Iris pigment epithelial cell (primary cell): ENCODE measurements around the gene LYPLA2.
A peak's percentile ranks its signal among the peaks of the same experiment; 100 is the strongest.
"Not testable (repeated sequence)": the region's sequence is repeated elsewhere in the genome, so short reads cannot be mapped to it uniquely, and the experiment has no call there.

Source experiments
- DNase-seq: peaks from one replicate; pipeline ENCODE4 v3.0.0-alpha.2; 2011; ENCODE audit warnings: low read depth

Gene LYPLA2

GRCh38 chr1:23801338-23801748 lies 10.4 kb downstream of the LYPLA2 start:
- no peak for DNase-seq

GRCh38 chr1:23801876-23802275 lies 10.9 kb downstream of the LYPLA2 start:
- DNase-seq: no peak

DNA sequence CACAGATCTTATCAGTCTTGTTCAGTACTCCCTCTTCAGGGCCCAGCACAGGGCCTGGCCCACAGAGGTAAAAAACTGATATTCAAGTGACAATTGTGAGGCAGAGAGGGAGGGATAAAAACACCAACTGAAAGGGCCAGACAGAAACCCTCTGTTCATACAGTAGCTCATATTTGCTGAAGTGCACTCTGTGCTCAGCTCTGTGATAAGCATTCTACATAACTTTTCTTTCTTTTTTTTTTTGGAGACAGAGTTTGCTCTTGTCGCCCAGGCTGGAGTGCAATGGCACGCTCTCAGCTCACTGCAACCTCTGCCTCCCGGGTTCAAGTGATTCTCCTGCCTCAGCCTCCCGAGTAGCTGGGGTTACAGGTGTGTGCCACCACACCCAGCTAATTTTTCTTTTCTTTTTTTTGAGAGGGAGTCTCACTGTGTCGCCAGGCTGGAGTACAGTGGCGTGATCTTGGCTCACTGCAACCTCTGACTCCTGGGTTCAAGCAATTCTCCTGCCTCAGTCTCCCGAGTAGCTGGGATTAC lies 11.9 kb downstream of the LYPLA2 start:
- DNase-seq: not testable (repeated sequence)

GRCh38 chr1:23803674-23804073 lies 12.7 kb downstream of the LYPLA2 start:
- no peak for DNase-seq

- DNase-seq: no peak
These were observed 13.4 kb downstream of the LYPLA2 start for GRCh38 chr1:23804183-23804835.

DNA sequence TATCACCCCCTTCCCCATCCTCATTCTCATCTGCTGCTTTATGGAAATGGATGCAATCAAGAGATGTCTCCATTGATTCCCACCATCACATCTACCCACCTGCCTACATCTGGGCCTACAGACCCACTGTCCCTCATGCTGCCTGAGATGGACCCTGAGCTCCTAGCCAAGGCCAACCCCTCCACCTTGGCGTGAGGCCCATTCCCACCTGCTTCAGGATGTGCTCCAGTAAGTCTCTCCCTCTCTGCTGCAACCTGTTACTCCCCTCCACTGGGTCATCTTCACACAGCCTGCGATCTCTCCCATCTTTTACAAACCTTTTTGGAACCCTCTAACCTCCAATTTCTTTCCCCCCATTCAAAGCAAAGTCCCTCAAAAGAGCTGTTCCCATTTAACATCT lies 14.1 kb downstream of the LYPLA2 start:
- DNase-seq: no peak

- DNase-seq: no peak
These were observed 15.3 kb downstream of the LYPLA2 start for GRCh38 chr1:23806280-23806679.

- DNase-seq: peak; percentile 50
These were observed 16.5 kb downstream of the LYPLA2 start for GRCh38 chr1:23807453-23807852.

GRCh38 chr1:23809751-23810171 lies 18.8 kb downstream of the LYPLA2 start:
- peak; percentile 64 for DNase-seq

GRCh38 chr1:23810818-23811540 lies 20.0 kb downstream of the LYPLA2 start:
- DNase-seq: peak; percentile 46

- DNase-seq: peak; percentile 30
These were observed 23.1 kb downstream of the LYPLA2 start for GRCh38 chr1:23814016-23814415.

- DNase-seq: no peak
These were observed 25.4 kb downstream of the LYPLA2 start for GRCh38 chr1:23816361-23816760.

DNA sequence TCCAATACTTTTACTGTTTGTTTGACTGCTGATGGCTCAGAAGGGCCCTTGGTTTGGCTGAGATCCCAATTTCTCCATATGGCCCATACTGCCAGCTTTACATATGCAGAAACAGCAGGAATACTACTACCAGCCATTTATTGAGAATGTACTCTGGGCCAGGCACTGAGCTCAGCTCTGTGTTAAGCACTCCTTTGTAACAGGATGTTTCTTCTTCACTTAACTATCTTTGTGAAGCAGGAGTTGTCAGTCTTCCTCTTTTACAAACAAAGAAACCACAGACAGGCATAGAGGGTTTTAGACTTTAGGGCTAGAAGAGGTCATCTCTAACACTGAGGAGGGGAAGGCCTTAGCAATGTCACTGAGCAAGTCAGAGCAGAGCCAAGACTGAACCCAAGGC lies 26.0 kb downstream of the LYPLA2 start:
- no peak for DNase-seq

DNA sequence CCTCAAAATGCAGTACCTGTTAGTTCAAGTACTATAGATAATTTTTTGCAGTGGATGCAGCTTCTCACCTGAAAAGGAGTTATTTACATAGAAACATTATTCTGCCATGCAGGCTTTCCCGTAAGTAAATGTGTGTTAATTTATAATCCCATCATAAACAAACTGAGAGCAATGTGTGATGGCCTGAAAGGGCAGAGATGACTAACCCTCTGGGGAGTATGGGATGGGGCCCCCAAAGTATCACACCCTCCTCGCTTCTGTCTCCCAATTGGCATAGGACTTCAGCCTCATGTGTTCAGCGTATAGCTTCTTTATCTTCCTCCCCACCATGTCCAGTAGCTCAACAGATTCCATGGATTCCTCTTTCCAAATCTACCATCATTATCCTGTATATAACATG lies 26.7 kb downstream of the LYPLA2 start:
- DNase-seq: no peak

DNA sequence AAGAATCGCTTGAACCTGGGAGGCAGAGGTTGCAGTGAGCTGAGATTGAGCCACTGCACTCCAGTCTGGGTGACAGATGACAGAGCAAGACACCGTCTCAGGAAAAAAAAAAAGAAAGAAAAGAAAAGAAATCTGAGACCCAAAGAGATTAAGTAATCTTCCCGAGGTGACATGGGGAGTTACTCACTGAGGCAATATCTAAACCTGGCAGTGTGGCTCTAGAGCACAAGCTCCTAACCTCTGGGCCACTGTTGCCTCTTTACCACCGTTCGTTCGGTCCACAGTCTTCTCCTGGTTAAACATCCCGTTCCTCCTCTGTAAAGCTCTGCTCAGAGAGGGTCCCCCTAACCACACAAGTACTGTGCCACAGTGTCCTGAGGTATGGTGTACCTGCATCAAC lies 32.8 kb downstream of the LYPLA2 start:
- no peak for DNase-seq

DNA sequence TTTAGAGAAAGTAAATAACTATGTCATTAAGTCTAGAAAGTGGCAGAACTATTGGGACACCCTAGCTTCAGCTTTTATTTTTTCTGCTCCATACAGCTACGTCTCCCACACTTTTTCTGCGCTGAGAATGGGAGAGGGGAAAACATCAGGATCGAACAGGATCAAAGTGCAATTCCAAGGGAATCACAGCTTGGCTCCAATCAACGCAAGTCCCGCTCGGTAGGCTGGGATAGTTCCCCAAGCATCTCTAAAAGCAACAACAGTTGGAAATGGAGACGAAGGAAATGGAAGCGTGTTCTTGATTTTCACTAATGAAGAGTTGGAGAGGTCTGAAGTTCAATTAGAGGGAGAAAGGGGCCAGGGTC lies 33.7 kb downstream of the LYPLA2 start:
- no peak for DNase-seq

- peak; percentile 91 for DNase-seq
These were observed 34.3 kb downstream of the LYPLA2 start, which contains the start of gene HMGCL for GRCh38 chr1:23825076-23825761. TSS of gene HMGCL (minus strand) at chr1:23825429. CDS start at chr1:23825415, 14 bp downstream.

GRCh38 chr1:23825762-23826522 lies 35.0 kb downstream of the LYPLA2 start:
- no peak for DNase-seq

GRCh38 chr1:23826590-23826989 lies 35.6 kb downstream of the LYPLA2 start:
- DNase-seq: not testable (repeated sequence)

- no peak for DNase-seq
These were observed 36.8 kb downstream of the LYPLA2 start for GRCh38 chr1:23827717-23828116.

- DNase-seq: not testable (repeated sequence)
These were observed 43.2 kb downstream of the LYPLA2 start for GRCh38 chr1:23834156-23834555.

DNA sequence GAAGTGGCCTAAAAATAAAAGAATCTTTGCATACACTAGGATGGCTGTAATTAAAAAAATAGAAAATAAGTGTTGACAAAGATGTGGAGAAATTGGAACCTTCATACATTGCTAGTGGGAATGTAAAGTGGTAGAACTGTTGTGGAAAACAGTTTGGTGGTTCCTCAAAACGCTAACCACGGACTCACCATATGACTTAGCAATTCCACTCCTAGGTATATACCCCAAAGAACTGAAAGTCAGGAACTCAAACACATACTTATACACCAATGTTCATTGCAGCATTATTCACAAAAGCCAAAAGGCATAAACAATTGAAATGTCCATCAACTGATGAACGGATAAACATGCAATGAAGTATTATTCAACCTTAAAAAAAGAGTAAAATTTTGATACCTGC lies 45.1 kb downstream of the LYPLA2 start:
- DNase-seq: no peak
